ENCODE data around the gene IMPACT. TPM values are rescaled to one million over a fixed set of nuclear protein-coding genes. Genes with fewer than 3 reads are reported as not detected.

The IMPACT gene
- polyA plus RNA-seq, 5 donors: 44.4 to 61.3 (median 52.4) TPM

Other genes with a start within 250 kb of the IMPACT start
- 10 to 100 TPM; 48.6 to 62.6 (median 60.8) TPM for gene OSBPL1A, start 28.8 kb upstream of the IMPACT start, polyA plus RNA-seq (ENCODE audit: insufficient read depth in 1 of 5, insufficient read length in 5 of 5, low replicate concordance in 1 of 5)
- gene HRH4, start 34.0 kb downstream of the IMPACT start, polyA plus RNA-seq (ENCODE audit: insufficient read depth in 1 of 5, insufficient read length in 5 of 5, low replicate concordance in 1 of 5): under 1 TPM; 0.08 to 0.20 (median 0.10) TPM

All from right lung (tissue), 5 donors.